PC-3 (cell line): ENCODE measurements around the gene GPATCH3. TPM values are rescaled to one million over a fixed set of nuclear protein-coding genes. Genes with fewer than 3 reads are reported as not detected.

Experiments
- ATAC-seq: fragments of 200-7000 bp; cut with Tn5 transposase; 2 replicates; pipeline ENCODE4 v1.9.1; 2020; ENCODE audit warnings: mild to moderate bottlenecking, moderate library complexity
- BruUV-seq: library from RNA; stranded (reverse); fragments of 400-500 nt; replicated peaks from 2 replicates; lab custom pipeline; 2021; lab: Mats Ljungman, UMichigan
- CTCF ChIA-PET: fragments of 300-600 bp; sonication (Branson Sonifier 250); formaldehyde crosslinking; loops from one replicate; lab custom pipeline; 2022; ENCODE audit warnings: antibody characterized with exemption; lab: Charles Lee
- POLR2A ChIA-PET: fragments of 300-600 bp; sonication (Branson Sonifier 250); formaldehyde crosslinking; loops from one replicate; lab custom pipeline; 2022; ENCODE audit warnings: antibody characterized with exemption; ENCODE audit not compliant: unreplicated experiment; lab: Charles Lee
- DNase-seq: peaks from one replicate; pipeline ENCODE4 v3.0.0-alpha.2; 2015
- H2AFZ ChIP-seq: fragments of 300-600 bp; sonication (generic); 2 replicates; pipeline ENCODE4 v1.6.0; 2016; ENCODE audit warnings: antibody characterized with exemption, low read length
- H3F3A ChIP-seq: fragments of 300-600 bp; sonication (generic); one replicate; pipeline ENCODE4 v1.6.0; 2017; ENCODE audit warnings: antibody characterized with exemption, low read length, control low read depth, mild to moderate bottlenecking; ENCODE audit not compliant: unreplicated experiment
- H3K27ac ChIP-seq: fragments of 300-600 bp; sonication (generic); 2 replicates; pipeline ENCODE4 v1.5.1; 2016; ENCODE audit warnings: mild to moderate bottlenecking, low read length
- H3K27me3 ChIP-seq: fragments of 300-600 bp; sonication (generic); 2 replicates; pipeline ENCODE4 v1.6.1; 2016; ENCODE audit warnings: low read length, mixed read lengths
- H3K36me3 ChIP-seq: fragments of 300-600 bp; sonication (generic); 2 replicates; pipeline ENCODE4 v1.6.1; 2016; ENCODE audit warnings: low read depth, mixed run types, low read length, mixed read lengths
- H3K4me1 ChIP-seq: fragments of 300-600 bp; sonication (generic); 2 replicates; pipeline ENCODE4 v1.5.1; 2016; ENCODE audit warnings: low read length; ENCODE audit not compliant: insufficient read depth
- H3K4me2 ChIP-seq: fragments of 300-600 bp; sonication (generic); 2 replicates; pipeline ENCODE4 v1.6.0; 2016; ENCODE audit warnings: low read length
- H3K4me3 ChIP-seq: fragments of 300-600 bp; sonication (generic); 2 replicates; pipeline ENCODE4 v1.5.1; 2016; ENCODE audit warnings: mild to moderate bottlenecking, low read length, mixed read lengths
- H3K79me2 ChIP-seq: fragments of 300-600 bp; sonication (generic); 2 replicates; pipeline ENCODE4 v1.6.1; 2017; ENCODE audit warnings: low read length, mixed read lengths
- H3K9ac ChIP-seq: fragments of 300-600 bp; sonication (generic); 2 replicates; pipeline ENCODE4 v1.6.0; 2016; ENCODE audit warnings: mild to moderate bottlenecking, low read length
- H3K9me2 ChIP-seq: fragments of 300-600 bp; sonication (generic); replicated peaks from 2 replicates; pipeline ENCODE4 v1.6.1; 2016; ENCODE audit warnings: mixed run types, low read length, mixed read lengths
- H3K9me3 ChIP-seq: fragments of 300-600 bp; sonication (generic); 2 replicates; pipeline ENCODE4 v1.6.1; 2016; ENCODE audit warnings: low read length, mixed read lengths
- H4K20me1 ChIP-seq: fragments of 300-600 bp; sonication (generic); 2 replicates; pipeline ENCODE4 v1.6.1; 2016; ENCODE audit warnings: low read length, mixed read lengths
- CTCF ChIP-seq: fragments of 300-600 bp; sonication (generic); conservative IDR thresholded peaks from 2 replicates; pipeline ENCODE4 v1.5.1; 2017; ENCODE audit warnings: antibody characterized with exemption, low read depth, mild to moderate bottlenecking, low read length
- EZH2 ChIP-seq: fragments of 300-600 bp; sonication (generic); IDR thresholded peaks from one replicate; pipeline ENCODE4 v1.6.1; 2017; ENCODE audit warnings: antibody characterized with exemption, mild to moderate bottlenecking, low read length; ENCODE audit not compliant: unreplicated experiment
- EZH2phosphoT487 ChIP-seq: fragments of 300-600 bp; sonication (generic); IDR thresholded peaks from 2 replicates; pipeline ENCODE4 v1.6.1; 2018; ENCODE audit warnings: mild to moderate bottlenecking, antibody characterized with exemption, low read length, borderline replicate concordance
- intact Hi-C: fragments of 100-400 bp; cut with micrococcal nuclease; formaldehyde crosslinking; loops from 2 replicates; pipeline ENCODE4 v1.9.0; 2023
- total RNA-seq: library from RNA; depleted of rRNA; stranded (reverse); fragments of >200 nt; gene quantifications from 2 replicates; pipeline ENCODE4 v1.2.3, GENCODE V29; 2014

Gene GPATCH3
- total RNA-seq, 1 experiment from 2014 or later, result 18.8 TPM

GRCh38 chr1:26890467-26890796 lies 9.8 kb downstream of the GPATCH3 start:
- Histone ChIP-seq H3K9me3 (no peaks in the 10 kb centered on the region), H3K36me3 (peaks cover 32% of the 10 kb centered on the region), H3K27me3 (no peaks in the 10 kb centered on the region), H3K4me2 (peak overlapping the region; percentile 93), H3K9me2 (no peaks in the 10 kb centered on the region), H3K4me3 (peak overlapping the region; percentile 95), H4K20me1 (no peaks in the 10 kb centered on the region), H2AFZ (peak overlapping the region; percentile 77), H3K79me2 (peaks cover 35% of the 10 kb centered on the region), H3K27ac (peak overlapping the region; percentile 46), H3K4me1 (peaks cover 16% of the 10 kb centered on the region), H3K9ac (peak overlapping the region; percentile 84), H3F3A (no peaks in the 10 kb centered on the region)
- CTCF ChIA-PET, result interaction anchor here (0.6 kb wide), 1 partner anchor 64 kb away, joined by 6 read pairs; the partner anchor contains the start of gene ZDHHC18
- DNase-seq (no peak), ATAC-seq (peak; percentile 28)
- POLR2A ChIA-PET, result interaction anchor here (0.6 to 0.7 kb wide), 2 partner anchors 9 to 17 kb away, joined by 3 to 7 read pairs; no protein-coding TSS in a partner anchor
- TF ChIP-seq EZH2, result no peak
- intact Hi-C loops, result no loop called here
- TSS peak; percentile 99 for BruUV-seq

GRCh38 chr1:26889551-26890466 lies 10.5 kb downstream of the GPATCH3 start, which contains the start of gene GPN2:
GPN2 (minus strand) TSS chr1:26890283; CDS start chr1:26890096, 187 bp downstream.
- Histone ChIP-seq H3K4me3 (peak within 1 kb of the TSS; percentile 95), H3K36me3 (peaks cover 39% of the 10 kb centered on the region), H3F3A (no peaks in the 10 kb centered on the region), H3K27ac (peak within 1 kb of the TSS; percentile 46), H3K4me2 (peak within 1 kb of the TSS; percentile 93), H3K9ac (peak within 1 kb of the TSS; percentile 84), H3K27me3 (no peaks in the 10 kb centered on the region), H3K9me3 (no peaks in the 10 kb centered on the region), H3K4me1 (peaks cover 16% of the 10 kb centered on the region), H3K79me2 (peaks cover 37% of the 10 kb centered on the region), H3K9me2 (no peaks in the 10 kb centered on the region), H2AFZ (peak within 1 kb of the TSS; percentile 77), H4K20me1 (no peaks in the 10 kb centered on the region)
- peak; percentile 72 for DNase-seq
- CTCF ChIA-PET, result interaction anchor here (0.6 kb wide), 1 partner anchor 64 kb away, joined by 6 read pairs; the partner anchor contains the start of gene ZDHHC18
- BruUV-seq, result no TSS peak
- ATAC-seq, result peak; percentile 95
- TF ChIP-seq CTCF, result no peak
- no peak for TF ChIP-seq EZH2phosphoT487
- TF ChIP-seq EZH2, result no peak
- intact Hi-C loops, result no loop called here
- POLR2A ChIA-PET, result interaction anchor here (0.6 to 0.7 kb wide), 3 partner anchors 10 to 360 kb away, joined by 3 to 7 read pairs (median 3); partner anchors contain the start of gene RPS6KA1

GRCh38 chr1:26888231-26888630 lies 12.0 kb downstream of the GPATCH3 start:
- Histone ChIP-seq H3K79me2 (peaks cover 38% of the 10 kb centered on the region), H3K9me2 (no peaks in the 10 kb centered on the region), H3K36me3 (peaks cover 40% of the 10 kb centered on the region), H3K9me3 (no peaks in the 10 kb centered on the region), H3K4me3 (no peak overlapping the region), H2AFZ (no peak overlapping the region), H3K4me1 (peaks cover 16% of the 10 kb centered on the region), H3K27ac (no peak overlapping the region), H3K9ac (no peak overlapping the region), H3F3A (no peaks in the 10 kb centered on the region), H3K27me3 (no peaks in the 10 kb centered on the region), H3K4me2 (peak overlapping the region; percentile 93; the same call in 1 of the 2 replicates), H4K20me1 (no peaks in the 10 kb centered on the region)
- ATAC-seq, result no peak
- no TSS peak for BruUV-seq
- no peak for DNase-seq
- TF ChIP-seq EZH2phosphoT487 (no peak), EZH2 (no peak), CTCF (no peak)
- intact Hi-C loops, result no loop called here
- ChIA-PET CTCF (no interaction called here), POLR2A (no interaction called here)
